Stimulated activated effector memory CD8-positive, alpha-beta T cell treated with anti-CD3 and anti-CD28 coated beads, Interleukin-12 subunit alpha, Interleukin-12 subunit beta, amount 100 ng/mL, for 72 hours (primary cell): Measurements from ENCODE around the gene SMIM36.
A peak's percentile ranks its signal among the peaks of the same experiment; 100 is the strongest.
"Not testable (repeated sequence)": the region's sequence is repeated elsewhere in the genome, so short reads cannot be mapped to it uniquely, and the experiment has no call there.

ENCODE experiments used
- ATAC-seq: fragments of 150-1000 bp; cut with Tn5 transposase; 2 replicates; pipeline ENCODE4 v1.10.0; 2021
- DNase-seq, 2 donors: peaks; one replicate each; pipeline ENCODE4 v3.0.0; 2021 to 2022; ENCODE audit warnings: low spot score in 2 of 2
- H3K27ac Mint-ChIP-seq: one replicate; pipeline ENCODE4 v1.8.0; 2022; ENCODE audit warnings: mild to moderate bottlenecking, mixed read lengths
- H3K36me3 Mint-ChIP-seq: one replicate; pipeline ENCODE4 v1.8.0; 2022; ENCODE audit warnings: mild to moderate bottlenecking, mixed read lengths
- H3K4me1 Mint-ChIP-seq: one replicate; pipeline ENCODE4 v1.8.0; 2022; ENCODE audit warnings: mixed read lengths
- H3K4me3 Mint-ChIP-seq: one replicate; pipeline ENCODE4 v1.8.0; 2022; ENCODE audit warnings: mild to moderate bottlenecking, mixed read lengths
- H3K9me3 Mint-ChIP-seq: one replicate; pipeline ENCODE4 v1.8.0; 2022; ENCODE audit warnings: mixed read lengths

Gene SMIM36

DNA sequence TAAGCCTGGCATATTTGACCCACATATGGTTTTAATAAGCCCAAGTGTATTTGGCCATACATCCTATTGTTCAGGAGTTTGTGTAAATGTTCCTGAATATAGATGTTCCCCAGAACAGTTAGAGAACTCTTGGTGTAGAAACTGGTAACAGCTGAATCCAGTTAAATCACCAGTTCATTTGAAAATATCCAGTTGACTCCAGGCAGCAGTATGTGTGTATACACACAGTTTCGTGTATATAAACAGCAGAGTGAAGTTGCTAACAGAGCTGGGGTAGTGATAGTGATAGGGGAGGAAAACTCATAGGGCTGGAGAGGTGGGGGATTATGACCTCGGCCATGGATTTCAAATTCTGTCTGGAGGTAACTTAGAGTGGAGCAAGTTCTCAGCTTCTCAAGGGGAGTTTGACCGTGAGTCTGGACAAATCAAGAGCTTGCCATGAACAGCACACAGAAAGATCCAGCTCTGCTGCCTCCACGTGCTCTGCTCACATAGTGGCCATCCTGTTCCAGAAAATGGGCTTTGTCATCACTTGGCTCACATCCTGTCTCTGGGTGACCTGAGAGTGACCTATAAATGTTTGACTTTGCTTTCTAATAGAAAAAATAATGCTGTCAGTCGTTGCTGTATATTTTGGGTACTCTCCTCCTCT is 59.0 kb downstream of the SMIM36 start:
- no peaks in the 10 kb centered on the region for H3K36me3 Mint-ChIP-seq
- peak; percentile 42 for ATAC-seq
- no peak overlapping the region for H3K27ac Mint-ChIP-seq
- no peaks in the 10 kb centered on the region for H3K4me1 Mint-ChIP-seq
- H3K4me3 Mint-ChIP-seq: no peak overlapping the region
- no peak for DNase-seq
- H3K9me3 Mint-ChIP-seq: no peaks in the 10 kb centered on the region

DNA sequence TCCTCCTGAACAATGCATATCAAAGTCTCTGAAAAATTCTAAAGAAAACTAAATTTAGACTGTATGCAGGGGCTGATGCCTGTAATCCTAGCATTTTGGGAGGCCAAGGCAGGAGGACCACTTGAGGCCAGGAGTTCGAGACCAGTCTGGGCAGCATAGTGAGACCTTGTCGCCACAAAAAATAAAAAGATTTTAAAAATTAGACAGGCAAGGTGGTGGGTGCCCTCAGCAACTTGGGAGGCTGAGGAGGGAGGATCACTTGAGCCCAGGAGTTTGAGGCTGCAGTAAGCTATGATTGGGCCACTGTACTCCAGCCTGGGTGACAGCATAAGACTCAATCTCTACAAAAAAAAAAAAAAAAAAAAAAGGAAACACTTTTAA is 59.5 kb downstream of the SMIM36 start:
- ATAC-seq: no peak
- Mint-ChIP-seq H3K4me3 (no peak overlapping the region), H3K4me1 (no peaks in the 10 kb centered on the region), H3K27ac (no peak overlapping the region), H3K36me3 (no peaks in the 10 kb centered on the region), H3K9me3 (no peaks in the 10 kb centered on the region)
- DNase-seq: no peak

DNA sequence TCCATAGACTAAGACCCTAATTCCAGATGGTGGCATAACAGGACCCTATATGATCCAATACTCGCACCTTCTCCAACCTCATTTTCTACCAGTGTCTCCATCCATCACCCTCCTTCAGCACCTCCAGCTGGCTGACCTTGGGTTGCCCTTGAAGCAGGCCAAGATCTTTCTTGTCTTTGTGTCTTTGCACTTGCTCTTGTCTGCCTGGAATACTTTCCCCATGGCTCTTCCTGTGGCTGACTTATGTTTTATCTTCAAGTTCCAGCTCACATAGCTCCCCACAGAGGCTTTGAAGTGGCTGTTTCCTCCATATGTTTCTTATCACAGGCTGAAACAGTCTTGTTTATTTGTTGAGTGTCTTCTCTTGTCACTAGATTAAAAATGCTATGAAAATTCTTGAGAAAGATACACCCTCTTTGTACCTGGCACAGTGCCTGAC is 60.0 kb downstream of the SMIM36 start:
- no peaks in the 10 kb centered on the region for H3K4me1 Mint-ChIP-seq
- no peaks in the 10 kb centered on the region for H3K9me3 Mint-ChIP-seq
- ATAC-seq (no peak), DNase-seq (no peak)
- H3K27ac Mint-ChIP-seq: no peak overlapping the region
- H3K36me3 Mint-ChIP-seq: no peaks in the 10 kb centered on the region
- no peak overlapping the region for H3K4me3 Mint-ChIP-seq

DNA sequence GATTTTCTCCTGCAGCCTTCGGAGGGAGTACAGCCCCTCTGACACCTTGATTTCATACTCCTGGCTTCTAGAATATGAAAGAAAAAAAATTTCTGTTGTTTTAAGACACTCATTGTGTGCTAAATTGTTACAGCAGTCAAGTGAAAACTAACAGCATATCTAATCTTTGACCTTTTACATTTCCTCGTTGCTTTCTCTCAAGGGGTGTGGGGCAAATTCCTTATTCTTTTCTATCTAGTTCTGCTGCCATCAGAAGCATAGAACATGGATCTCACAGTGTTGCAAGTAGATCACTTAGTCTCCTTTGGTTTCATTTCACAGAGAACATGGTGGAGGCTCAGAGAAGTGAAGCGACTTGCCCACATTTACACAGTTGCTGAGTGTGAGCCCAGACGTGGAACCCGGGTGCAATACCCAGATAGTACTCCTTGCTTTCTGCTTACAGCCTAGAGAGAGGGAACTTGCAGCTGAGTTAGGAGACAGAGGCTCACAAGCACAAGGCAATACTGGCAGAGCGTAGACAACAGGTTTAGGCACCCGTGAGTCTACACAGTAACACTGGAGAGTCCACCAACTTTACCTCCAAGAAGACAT is 60.9 kb downstream of the SMIM36 start:
- Mint-ChIP-seq H3K9me3 (no peaks in the 10 kb centered on the region), H3K4me1 (no peaks in the 10 kb centered on the region), H3K27ac (no peak overlapping the region), H3K4me3 (no peak overlapping the region), H3K36me3 (no peaks in the 10 kb centered on the region)
- ATAC-seq: no peak
- no peak for DNase-seq

DNA sequence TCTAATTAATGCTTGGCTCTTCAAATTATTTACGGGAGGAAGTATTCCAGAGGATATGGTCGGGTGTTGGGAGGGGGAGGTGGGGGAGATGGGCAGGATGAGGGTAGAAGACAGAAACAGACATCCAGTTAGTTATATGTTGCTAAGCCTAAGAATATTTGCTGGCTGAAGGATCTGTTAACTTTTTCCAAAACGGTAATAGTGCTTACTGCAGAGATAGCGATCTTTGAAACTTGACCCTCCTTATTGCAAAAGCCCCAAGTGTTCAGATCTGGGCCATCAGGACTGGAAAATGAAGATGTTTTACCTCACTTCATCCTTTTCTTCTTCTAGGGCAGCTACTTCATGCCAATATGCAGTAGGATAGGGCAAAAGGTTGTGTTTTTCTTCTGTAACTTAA is 62.6 kb downstream of the SMIM36 start:
- H3K36me3 Mint-ChIP-seq: no peaks in the 10 kb centered on the region
- DNase-seq (no peak), ATAC-seq (no peak)
- H3K4me3 Mint-ChIP-seq: no peak overlapping the region
- H3K9me3 Mint-ChIP-seq: no peaks in the 10 kb centered on the region
- H3K4me1 Mint-ChIP-seq: no peaks in the 10 kb centered on the region
- no peak overlapping the region for H3K27ac Mint-ChIP-seq

DNA sequence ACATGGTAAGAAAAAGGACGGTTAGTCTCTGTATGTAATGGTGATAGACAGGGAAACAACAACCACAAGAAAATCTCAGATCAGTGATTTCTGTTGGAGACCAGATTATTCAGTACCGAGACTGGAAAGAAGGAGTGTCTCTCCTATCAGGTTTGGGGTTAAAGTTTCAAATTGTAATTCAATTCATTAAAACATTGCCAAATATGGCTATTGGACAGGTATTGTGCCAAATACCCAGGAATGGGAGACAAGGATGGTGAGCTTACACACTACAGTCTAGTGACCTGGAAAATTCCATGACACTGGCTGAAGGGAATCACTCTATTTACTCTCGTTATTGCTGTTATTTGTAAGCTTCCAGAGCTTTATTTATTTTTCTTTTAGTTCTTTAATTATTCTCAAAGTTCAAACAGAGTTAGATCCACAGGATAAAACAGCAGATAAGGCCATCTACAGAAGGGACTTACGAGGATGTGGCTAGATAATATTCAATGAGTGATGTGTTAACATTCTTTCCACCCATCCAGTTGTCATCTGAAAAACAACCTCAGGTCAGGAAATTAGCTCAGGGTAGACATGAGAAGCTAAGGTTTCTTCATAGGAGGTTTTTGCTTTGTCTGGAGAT is 64.6 kb downstream of the SMIM36 start:
- ATAC-seq (no peak), DNase-seq (no peak)
- H3K27ac Mint-ChIP-seq: no peak overlapping the region
- no peaks in the 10 kb centered on the region for H3K4me1 Mint-ChIP-seq
- H3K9me3 Mint-ChIP-seq: no peaks in the 10 kb centered on the region
- H3K4me3 Mint-ChIP-seq: no peak overlapping the region
- H3K36me3 Mint-ChIP-seq: no peaks in the 10 kb centered on the region

DNA sequence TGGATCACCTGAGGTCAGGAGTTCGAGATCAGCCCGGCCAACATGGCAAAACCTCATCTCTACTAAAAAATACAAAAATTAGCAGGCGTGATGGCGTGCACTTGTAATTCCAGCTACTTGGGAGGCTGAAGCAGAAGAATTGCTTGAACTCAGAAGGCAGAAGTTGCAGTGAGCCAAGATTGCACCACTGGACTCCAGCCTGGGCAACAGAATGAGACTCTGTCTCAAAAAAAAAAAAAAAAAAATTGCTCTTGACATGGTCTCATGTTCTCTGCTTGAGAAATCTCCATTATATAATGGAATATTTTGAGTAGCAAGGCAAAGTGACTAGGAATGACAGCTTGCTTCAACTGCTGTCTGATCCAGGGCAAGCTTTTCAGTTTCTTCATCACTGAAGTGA is 65.2 kb downstream of the SMIM36 start:
- not testable (repeated sequence) for H3K27ac Mint-ChIP-seq, ATAC-seq, H3K4me1 Mint-ChIP-seq, H3K4me3 Mint-ChIP-seq, H3K36me3 Mint-ChIP-seq, DNase-seq, H3K9me3 Mint-ChIP-seq

DNA sequence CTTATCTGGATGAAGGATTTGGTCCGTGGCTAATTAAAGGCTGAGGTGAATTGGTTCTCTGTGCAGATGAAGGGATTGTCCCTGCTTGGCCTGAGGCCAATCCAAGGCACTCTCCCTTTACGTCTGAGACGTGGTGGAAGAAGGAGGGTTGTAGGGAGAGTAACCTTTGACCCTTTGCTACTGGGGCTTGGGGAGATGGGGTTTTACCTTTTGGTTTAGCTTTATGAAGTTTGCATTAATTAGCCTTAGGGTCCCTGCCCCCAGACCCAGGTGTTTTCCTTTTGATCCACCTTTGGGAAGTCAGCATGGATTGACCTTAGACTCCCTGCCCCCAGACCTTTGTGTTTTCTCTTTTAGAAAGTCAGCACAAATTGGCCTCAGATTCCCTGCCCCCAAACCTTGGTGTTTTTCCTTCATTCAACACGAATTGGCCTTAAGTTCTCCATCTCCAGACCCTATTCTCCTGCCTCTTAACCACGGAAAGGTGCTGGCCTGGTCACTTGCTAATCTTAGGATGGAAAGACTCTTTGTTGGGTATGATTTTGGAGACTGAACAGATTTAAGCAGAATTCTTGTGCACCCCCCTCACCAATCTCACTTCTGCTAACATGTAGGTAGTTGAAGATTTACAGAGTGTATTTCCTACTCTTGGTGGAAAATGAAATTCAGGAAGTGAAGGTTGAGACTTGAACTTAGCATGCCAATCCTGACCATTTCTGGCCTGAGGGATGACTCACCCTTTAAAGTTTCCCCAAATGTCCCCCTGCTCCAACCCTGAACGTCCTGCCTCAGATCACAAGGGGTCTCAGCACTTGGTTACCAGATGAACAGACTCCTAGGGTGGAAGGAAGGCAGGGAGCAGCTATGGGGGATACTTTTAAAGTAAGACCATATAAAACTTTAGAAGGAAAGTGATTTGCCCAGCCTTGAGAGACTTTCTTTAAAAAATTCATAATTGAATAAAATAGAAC is 66.5 kb downstream of the SMIM36 start:
- H3K4me1 Mint-ChIP-seq: no peaks in the 10 kb centered on the region
- H3K4me3 Mint-ChIP-seq: no peak overlapping the region
- DNase-seq: no peak
- H3K9me3 Mint-ChIP-seq: no peaks in the 10 kb centered on the region
- ATAC-seq: no peak
- H3K36me3 Mint-ChIP-seq: no peaks in the 10 kb centered on the region
- H3K27ac Mint-ChIP-seq: no peak overlapping the region

DNA sequence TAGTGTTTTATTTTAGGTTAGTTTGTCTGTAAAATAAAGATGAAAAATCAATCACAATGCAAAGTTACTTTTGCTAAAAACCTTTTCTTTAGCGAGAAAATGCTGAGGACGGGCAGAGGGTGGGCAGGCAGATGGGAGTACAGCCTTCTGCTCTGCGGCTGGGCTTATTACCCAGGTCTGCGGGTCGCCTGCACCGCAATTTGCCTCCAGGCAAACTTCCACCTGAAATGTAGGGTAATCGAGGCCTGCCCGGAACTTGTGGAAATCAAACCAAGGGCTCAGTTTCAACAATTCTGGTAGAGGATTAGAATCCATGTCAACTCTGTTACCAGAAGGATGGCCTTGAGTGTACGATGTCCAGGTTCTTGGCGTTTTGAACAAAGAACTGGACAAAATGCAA is 67.3 kb downstream of the SMIM36 start:
- ATAC-seq (no peak), DNase-seq (no peak)
- Mint-ChIP-seq H3K36me3 (no peaks in the 10 kb centered on the region), H3K9me3 (no peaks in the 10 kb centered on the region), H3K4me3 (no peak overlapping the region), H3K27ac (no peak overlapping the region), H3K4me1 (no peaks in the 10 kb centered on the region)

DNA sequence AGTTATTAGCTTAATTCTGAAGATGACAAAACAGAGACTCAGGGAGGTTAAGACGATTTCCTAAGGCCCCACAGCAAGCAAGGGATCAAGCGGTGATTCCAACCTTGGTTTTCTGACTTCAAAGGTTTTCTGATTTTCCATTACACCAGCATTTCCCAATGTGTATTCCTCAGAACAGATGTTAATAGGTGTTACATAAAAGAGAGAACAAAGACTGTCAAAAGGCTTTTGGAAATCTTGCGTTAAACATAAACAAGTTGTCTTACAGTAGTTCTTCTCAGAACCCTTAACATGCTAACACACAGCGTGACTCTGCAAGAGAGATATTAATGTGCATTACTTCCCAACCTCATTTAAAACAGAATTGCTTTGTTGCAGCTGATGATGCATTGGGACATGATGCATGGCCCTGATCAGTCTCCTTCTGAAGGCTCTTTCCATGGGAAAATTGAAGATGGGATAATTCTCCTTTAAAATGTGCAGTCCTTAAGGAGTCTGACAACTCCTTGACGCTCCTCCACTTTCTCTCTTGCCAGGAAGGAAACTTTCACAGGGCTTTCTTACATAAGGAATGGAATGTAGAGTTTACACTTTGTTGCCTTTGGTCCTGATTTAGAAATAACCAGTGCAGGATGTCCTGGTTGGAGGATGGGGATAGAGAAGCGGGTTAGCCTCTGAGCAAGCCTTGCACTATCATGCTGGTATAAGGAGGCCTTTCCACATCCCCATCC is 68.1 kb downstream of the SMIM36 start:
- H3K36me3 Mint-ChIP-seq: no peaks in the 10 kb centered on the region
- no peak overlapping the region for H3K27ac Mint-ChIP-seq
- DNase-seq (no peak), ATAC-seq (no peak)
- H3K4me1 Mint-ChIP-seq: no peaks in the 10 kb centered on the region
- H3K9me3 Mint-ChIP-seq: no peaks in the 10 kb centered on the region
- H3K4me3 Mint-ChIP-seq: no peak overlapping the region

DNA sequence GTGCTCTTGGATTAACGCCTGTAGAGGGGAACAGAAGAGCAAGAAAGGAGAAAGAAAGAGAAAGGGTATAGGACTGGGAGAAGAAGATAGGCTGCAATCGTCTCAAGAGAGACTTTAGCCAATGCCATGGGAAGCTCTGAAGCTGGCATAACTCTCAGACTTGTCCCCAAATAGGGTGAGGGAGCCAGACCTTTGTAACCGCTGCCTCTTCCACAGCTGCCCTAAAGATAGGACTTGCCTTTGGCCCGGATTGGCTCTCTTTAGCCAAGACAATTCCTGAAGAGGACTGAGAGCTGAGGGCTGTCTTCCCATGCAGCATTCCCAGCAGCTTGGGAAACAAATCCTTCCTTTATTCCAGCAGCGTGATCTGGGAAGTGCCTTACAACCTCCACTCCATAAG is 68.8 kb downstream of the SMIM36 start:
- ATAC-seq: no peak
- Mint-ChIP-seq H3K4me3 (no peak overlapping the region), H3K9me3 (no peaks in the 10 kb centered on the region), H3K4me1 (peaks cover 2% of the 10 kb centered on the region), H3K36me3 (no peaks in the 10 kb centered on the region), H3K27ac (no peak overlapping the region)
- no peak for DNase-seq

DNA sequence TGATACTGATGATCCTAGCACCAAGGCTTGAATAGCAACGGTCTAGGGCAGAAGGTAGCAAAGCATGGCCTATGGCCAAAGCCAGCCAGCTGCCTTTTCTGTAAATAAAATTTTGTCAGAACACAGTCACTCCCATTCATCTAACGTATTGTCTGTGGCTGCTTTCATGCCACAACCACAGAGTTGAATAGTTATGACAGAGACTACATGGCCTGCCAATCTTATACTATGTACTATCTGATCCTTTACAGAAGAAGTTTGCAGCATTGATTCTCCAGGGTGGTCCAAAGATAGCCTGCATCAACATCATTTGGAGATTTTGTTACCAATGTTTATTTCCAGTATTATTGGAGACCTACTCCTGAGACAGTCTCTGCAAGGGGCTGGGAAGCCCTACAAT is 69.7 kb downstream of the SMIM36 start:
- ATAC-seq (peak; percentile 81), DNase-seq (no peak)
- Mint-ChIP-seq H3K9me3 (no peaks in the 10 kb centered on the region), H3K36me3 (no peaks in the 10 kb centered on the region), H3K4me1 (peaks cover 11% of the 10 kb centered on the region), H3K27ac (no peak overlapping the region), H3K4me3 (no peak overlapping the region)

DNA sequence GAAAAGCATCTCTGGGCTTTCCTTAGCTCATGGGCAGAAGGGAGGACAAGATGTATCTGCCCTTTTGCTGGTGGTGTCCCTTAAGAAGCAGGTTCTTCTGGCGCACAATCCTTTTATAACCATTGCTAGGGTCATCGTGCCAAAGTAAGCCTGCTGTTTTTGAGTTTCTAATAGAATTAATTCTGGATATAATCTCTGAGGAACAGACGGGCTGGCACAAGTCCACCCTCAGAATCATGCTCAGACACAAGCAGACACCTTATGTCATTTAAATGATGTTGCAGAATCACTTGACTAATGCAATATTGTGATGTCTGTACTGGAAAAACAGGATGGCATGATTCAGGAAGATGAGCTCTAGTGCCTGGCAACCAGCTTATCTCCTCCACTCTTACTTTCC is 70.9 kb downstream of the SMIM36 start:
- Mint-ChIP-seq H3K4me1 (peaks cover 12% of the 10 kb centered on the region), H3K4me3 (no peak overlapping the region), H3K27ac (no peak overlapping the region), H3K36me3 (no peaks in the 10 kb centered on the region), H3K9me3 (no peaks in the 10 kb centered on the region)
- ATAC-seq: no peak
- DNase-seq: no peak

DNA sequence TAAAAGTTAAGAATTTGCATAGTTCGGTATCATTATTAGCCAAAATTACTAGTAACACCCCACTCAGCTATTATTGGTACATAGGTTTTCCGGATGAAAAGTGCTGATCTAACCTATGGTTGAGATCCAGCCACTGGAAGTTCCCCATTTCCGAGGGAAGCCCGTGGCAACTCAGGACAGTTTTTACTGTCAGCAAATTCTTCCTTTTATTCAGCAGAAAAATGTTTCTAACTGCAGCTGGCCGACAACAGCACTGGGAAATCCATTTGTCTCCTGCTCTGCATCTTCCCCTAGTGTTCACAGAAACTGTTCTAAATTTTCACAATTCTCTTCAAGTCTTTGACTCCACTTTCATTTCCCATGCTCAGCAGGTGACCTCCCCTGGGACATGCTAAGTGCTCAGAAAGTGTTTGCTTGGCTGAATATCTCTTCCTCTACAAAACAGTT is 74.1 kb downstream of the SMIM36 start:
- no peak for ATAC-seq
- H3K4me1 Mint-ChIP-seq: peaks cover 20% of the 10 kb centered on the region
- no peaks in the 10 kb centered on the region for H3K36me3 Mint-ChIP-seq

More for the DNA sequence above, 74.1 kb downstream of the SMIM36 start:
- no peak for DNase-seq
- no peaks in the 10 kb centered on the region for H3K9me3 Mint-ChIP-seq
- H3K27ac Mint-ChIP-seq: peak overlapping the region; percentile 18
- no peak overlapping the region for H3K4me3 Mint-ChIP-seq
